ENCODE measurements around the gene COL6A2.

DNA sequence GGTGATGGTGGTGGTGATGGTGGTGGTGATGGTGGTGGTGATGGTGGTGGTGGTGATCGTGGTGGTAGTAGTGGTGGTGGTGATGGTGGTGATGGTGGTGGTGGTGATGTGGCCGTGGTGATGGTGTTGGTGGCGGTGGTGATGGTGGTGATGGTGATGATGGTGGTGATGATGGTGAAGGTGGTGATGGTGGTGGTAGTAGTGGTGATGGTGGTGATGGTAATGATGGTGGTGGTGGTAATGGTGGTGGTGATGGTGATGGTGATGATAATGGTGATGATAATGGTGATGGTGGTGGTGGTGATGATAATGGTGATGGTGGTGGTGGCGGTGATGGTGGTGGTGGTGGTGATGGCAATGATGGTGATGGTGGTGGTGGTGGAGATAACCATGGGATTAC lies 6.8 kb upstream of the COL6A2 start:
- TF ChIP-seq, protein P1, sequence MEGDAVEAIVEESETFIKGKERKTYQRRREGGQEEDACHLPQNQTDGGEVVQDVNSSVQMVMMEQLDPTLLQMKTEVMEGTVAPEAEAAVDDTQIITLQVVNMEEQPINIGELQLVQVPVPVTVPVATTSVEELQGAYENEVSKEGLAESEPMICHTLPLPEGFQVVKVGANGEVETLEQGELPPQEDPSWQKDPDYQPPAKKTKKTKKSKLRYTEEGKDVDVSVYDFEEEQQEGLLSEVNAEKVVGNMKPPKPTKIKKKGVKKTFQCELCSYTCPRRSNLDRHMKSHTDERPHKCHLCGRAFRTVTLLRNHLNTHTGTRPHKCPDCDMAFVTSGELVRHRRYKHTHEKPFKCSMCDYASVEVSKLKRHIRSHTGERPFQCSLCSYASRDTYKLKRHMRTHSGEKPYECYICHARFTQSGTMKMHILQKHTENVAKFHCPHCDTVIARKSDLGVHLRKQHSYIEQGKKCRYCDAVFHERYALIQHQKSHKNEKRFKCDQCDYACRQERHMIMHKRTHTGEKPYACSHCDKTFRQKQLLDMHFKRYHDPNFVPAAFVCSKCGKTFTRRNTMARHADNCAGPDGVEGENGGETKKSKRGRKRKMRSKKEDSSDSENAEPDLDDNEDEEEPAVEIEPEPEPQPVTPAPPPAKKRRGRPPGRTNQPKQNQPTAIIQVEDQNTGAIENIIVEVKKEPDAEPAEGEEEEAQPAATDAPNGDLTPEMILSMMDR (conservative IDR thresholded peaks at IDR 0.05), result no peak
- TF ChIP-seq EZH2 (IDR thresholded peaks at IDR 0.05; ENCODE audit: low read depth), result no peak
